Fibroblast of lung (primary cell): Measurements from ENCODE around the gene SFTA2.

Experiments
- EZH2 ChIP-seq: IDR thresholded peaks from 2 replicates; pipeline ENCODE4 v1.5.1; 2012; ENCODE audit warnings: low read length, control low read depth, mild to moderate bottlenecking; ENCODE audit errors: missing control alignments
- TF ChIP-seq, protein P1 (sequence below), 2 donors: IDR thresholded peaks in 1 of 2; conservative IDR thresholded peaks in 1 of 2; 1 replicate in 1 of 2; 2 replicates in 1 of 2; pipeline ENCODE4 v1.5.1; 2011 to 2012; ENCODE audit warnings: low read length in 2 of 2, control low read depth in 1 of 2, inconsistent platforms in 1 of 2, low read depth in 1 of 2, mild to moderate bottlenecking in 1 of 2

GRCh38 chr6:30938730-30939129 is 6.8 kb upstream of the SFTA2 start:
- TF ChIP-seq, protein P1, sequence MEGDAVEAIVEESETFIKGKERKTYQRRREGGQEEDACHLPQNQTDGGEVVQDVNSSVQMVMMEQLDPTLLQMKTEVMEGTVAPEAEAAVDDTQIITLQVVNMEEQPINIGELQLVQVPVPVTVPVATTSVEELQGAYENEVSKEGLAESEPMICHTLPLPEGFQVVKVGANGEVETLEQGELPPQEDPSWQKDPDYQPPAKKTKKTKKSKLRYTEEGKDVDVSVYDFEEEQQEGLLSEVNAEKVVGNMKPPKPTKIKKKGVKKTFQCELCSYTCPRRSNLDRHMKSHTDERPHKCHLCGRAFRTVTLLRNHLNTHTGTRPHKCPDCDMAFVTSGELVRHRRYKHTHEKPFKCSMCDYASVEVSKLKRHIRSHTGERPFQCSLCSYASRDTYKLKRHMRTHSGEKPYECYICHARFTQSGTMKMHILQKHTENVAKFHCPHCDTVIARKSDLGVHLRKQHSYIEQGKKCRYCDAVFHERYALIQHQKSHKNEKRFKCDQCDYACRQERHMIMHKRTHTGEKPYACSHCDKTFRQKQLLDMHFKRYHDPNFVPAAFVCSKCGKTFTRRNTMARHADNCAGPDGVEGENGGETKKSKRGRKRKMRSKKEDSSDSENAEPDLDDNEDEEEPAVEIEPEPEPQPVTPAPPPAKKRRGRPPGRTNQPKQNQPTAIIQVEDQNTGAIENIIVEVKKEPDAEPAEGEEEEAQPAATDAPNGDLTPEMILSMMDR (conservative IDR thresholded peaks at IDR 0.05 in 1 of 2, IDR thresholded peaks at IDR 0.05 in 1 of 2; ENCODE audit: low read depth in 1 of 2, low read length in 2 of 2) = no peak
- TF ChIP-seq EZH2 = peak; percentile 30
